ENCODE results near the gene DCP1A. TPM values are rescaled to one million over a fixed set of nuclear protein-coding genes. Genes with fewer than 3 reads are reported as not detected.

The DCP1A gene
- total and polyA plus RNA-seq, 2 experiments from 2014 or later: 19.3 to 32.0 TPM

DNA sequence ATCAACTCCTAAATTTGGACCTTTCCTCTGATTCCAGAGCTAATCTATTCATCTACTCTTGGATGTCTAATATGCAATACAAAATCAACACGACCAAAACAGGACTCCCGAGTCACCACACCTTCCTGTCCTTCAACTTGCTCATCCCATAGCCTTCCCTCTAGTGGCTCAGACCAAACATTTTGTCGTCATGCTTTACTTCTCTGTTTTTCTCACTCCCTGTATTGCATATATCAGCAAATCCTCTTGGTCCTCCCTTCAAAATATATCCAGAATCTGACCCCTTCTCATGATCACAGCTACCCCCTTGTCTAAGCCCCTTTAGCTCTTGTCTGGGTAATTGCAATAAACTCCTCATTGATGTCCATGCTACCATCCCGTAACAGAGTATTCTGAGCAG, 30.5 kb upstream of the DCP1A start:
- H3K9me3 Mint-ChIP-seq: no peaks in the 10 kb centered on the region

DNA sequence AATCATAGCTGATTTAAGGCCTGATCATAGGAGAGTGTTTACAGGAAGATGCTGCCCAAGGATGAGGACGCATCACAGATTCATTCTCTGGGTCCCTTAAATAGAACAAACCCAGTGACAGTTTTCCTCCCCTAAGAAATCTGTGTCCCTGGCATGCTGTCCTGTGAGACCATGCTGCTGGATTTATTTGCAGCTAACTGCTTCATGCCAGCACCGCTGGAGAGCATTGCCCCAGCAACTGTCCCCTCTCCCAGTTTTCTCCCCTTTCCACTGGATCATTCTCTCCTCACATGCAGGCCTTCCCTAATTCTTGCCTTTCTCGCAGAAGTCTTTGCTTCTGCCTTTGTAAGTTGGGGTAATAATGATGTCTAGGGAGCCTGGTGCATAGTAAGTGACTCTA, 29.3 kb upstream of the DCP1A start:
- Mint-ChIP-seq H3K9me3 (peaks cover 4% of the 10 kb centered on the region; the same call in 2 of the 3 replicates), H3K4me1 (no peaks in the 10 kb centered on the region), H3K27ac (no peak overlapping the region), H3K4me3 (no peak overlapping the region), H3K27me3 (ENCODE audit: insufficient read depth, low read depth, poor library complexity) (no peaks in the 10 kb centered on the region), H3K36me3 (ENCODE audit: low read depth) (no peaks in the 10 kb centered on the region)
- TF ChIP-seq, protein P1, sequence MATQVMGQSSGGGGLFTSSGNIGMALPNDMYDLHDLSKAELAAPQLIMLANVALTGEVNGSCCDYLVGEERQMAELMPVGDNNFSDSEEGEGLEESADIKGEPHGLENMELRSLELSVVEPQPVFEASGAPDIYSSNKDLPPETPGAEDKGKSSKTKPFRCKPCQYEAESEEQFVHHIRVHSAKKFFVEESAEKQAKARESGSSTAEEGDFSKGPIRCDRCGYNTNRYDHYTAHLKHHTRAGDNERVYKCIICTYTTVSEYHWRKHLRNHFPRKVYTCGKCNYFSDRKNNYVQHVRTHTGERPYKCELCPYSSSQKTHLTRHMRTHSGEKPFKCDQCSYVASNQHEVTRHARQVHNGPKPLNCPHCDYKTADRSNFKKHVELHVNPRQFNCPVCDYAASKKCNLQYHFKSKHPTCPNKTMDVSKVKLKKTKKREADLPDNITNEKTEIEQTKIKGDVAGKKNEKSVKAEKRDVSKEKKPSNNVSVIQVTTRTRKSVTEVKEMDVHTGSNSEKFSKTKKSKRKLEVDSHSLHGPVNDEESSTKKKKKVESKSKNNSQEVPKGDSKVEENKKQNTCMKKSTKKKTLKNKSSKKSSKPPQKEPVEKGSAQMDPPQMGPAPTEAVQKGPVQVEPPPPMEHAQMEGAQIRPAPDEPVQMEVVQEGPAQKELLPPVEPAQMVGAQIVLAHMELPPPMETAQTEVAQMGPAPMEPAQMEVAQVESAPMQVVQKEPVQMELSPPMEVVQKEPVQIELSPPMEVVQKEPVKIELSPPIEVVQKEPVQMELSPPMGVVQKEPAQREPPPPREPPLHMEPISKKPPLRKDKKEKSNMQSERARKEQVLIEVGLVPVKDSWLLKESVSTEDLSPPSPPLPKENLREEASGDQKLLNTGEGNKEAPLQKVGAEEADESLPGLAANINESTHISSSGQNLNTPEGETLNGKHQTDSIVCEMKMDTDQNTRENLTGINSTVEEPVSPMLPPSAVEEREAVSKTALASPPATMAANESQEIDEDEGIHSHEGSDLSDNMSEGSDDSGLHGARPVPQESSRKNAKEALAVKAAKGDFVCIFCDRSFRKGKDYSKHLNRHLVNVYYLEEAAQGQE (IDR thresholded peaks at IDR 0.05; ENCODE audit: unreplicated experiment): no peak
- TF ChIP-seq, protein P2, sequence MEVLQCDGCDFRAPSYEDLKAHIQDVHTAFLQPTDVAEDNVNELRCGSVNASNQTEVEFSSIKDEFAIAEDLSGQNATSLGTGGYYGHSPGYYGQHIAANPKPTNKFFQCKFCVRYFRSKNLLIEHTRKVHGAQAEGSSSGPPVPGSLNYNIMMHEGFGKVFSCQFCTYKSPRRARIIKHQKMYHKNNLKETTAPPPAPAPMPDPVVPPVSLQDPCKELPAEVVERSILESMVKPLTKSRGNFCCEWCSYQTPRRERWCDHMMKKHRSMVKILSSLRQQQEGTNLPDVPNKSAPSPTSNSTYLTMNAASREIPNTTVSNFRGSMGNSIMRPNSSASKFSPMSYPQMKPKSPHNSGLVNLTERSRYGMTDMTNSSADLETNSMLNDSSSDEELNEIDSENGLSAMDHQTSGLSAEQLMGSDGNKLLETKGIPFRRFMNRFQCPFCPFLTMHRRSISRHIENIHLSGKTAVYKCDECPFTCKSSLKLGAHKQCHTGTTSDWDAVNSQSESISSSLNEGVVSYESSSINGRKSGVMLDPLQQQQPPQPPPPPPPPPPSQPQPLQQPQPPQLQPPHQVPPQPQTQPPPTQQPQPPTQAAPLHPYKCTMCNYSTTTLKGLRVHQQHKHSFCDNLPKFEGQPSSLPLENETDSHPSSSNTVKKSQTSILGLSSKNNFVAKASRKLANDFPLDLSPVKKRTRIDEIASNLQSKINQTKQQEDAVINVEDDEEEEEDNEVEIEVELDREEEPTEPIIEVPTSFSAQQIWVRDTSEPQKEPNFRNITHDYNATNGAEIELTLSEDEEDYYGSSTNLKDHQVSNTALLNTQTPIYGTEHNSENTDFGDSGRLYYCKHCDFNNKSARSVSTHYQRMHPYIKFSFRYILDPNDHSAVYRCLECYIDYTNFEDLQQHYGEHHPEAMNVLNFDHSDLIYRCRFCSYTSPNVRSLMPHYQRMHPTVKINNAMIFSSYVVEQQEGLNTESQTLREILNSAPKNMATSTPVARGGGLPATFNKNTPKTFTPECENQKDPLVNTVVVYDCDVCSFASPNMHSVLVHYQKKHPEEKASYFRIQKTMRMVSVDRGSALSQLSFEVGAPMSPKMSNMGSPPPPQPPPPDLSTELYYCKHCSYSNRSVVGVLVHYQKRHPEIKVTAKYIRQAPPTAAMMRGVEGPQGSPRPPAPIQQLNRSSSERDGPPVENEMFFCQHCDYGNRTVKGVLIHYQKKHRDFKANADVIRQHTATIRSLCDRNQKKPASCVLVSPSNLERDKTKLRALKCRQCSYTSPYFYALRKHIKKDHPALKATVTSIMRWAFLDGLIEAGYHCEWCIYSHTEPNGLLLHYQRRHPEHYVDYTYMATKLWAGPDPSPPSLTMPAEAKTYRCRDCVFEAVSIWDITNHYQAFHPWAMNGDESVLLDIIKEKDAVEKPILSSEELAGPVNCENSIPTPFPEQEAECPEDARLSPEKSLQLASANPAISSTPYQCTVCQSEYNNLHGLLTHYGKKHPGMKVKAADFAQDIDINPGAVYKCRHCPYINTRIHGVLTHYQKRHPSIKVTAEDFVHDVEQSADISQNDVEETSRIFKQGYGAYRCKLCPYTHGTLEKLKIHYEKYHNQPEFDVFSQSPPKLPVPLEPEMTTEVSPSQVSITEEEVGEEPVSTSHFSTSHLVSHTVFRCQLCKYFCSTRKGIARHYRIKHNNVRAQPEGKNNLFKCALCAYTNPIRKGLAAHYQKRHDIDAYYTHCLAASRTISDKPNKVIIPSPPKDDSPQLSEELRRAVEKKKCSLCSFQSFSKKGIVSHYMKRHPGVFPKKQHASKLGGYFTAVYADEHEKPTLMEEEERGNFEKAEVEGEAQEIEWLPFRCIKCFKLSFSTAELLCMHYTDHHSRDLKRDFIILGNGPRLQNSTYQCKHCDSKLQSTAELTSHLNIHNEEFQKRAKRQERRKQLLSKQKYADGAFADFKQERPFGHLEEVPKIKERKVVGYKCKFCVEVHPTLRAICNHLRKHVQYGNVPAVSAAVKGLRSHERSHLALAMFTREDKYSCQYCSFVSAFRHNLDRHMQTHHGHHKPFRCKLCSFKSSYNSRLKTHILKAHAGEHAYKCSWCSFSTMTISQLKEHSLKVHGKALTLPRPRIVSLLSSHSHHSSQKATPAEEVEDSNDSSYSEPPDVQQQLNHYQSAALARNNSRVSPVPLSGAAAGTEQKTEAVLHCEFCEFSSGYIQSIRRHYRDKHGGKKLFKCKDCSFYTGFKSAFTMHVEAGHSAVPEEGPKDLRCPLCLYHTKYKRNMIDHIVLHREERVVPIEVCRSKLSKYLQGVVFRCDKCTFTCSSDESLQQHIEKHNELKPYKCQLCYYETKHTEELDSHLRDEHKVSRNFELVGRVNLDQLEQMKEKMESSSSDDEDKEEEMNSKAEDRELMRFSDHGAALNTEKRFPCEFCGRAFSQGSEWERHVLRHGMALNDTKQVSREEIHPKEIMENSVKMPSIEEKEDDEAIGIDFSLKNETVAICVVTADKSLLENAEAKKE (CRISPR knock-in tag; IDR thresholded peaks at IDR 0.05): no peak
- H3K4me3 ChIP-seq: no peak overlapping the region
- ATAC-seq: no peak
- 0 out of 2 replicates have a peak, but pooled peaks cover 4% of the 10 kb centered on the region for H3F3A ChIP-seq (replicated peaks; ENCODE audit: low read depth)
- peaks cover 4% of the 10 kb centered on the region; the same call in 1 of the 2 replicates for H3K36me3 ChIP-seq (ENCODE audit: insufficient read depth)
- DNase-seq (ENCODE audit: low spot score): no peak
- H3K27me3 ChIP-seq (ENCODE audit: insufficient read depth): no peaks in the 10 kb centered on the region
- H3K4me1 ChIP-seq (ENCODE audit: insufficient read depth): peaks cover 3% of the 10 kb centered on the region; the same call in 1 of the 2 replicates
- H3K4me2 ChIP-seq: no peak overlapping the region
- no peaks in the 10 kb centered on the region for H3K9me2 ChIP-seq (ENCODE audit: insufficient read depth)
- no peaks in the 10 kb centered on the region for H4K20me1 ChIP-seq (replicated peaks; ENCODE audit: insufficient read depth)
- H3K79me2 ChIP-seq (replicated peaks; ENCODE audit: insufficient read depth): no peaks in the 10 kb centered on the region
- H3K27ac ChIP-seq (ENCODE audit: low read depth): no peak overlapping the region
- no peak overlapping the region for H2AFZ ChIP-seq

More for the DNA sequence above, 30.5 kb upstream of the DCP1A start:
- DNase-seq (ENCODE audit: low spot score) (peak; percentile 12), ATAC-seq (no peak)
- H3K4me3 Mint-ChIP-seq: no peak overlapping the region
- Histone ChIP-seq H3K36me3 (ENCODE audit: insufficient read depth) (no peaks in the 10 kb centered on the region), H3F3A (replicated peaks; ENCODE audit: low read depth) (no peaks in the 10 kb centered on the region), H3K4me1 (ENCODE audit: insufficient read depth) (no peaks in the 10 kb centered on the region), H3K9me2 (ENCODE audit: insufficient read depth) (no peaks in the 10 kb centered on the region), H3K27me3 (ENCODE audit: insufficient read depth) (no peaks in the 10 kb centered on the region), H2AFZ (no peak overlapping the region), H3K4me2 (no peak overlapping the region), H4K20me1 (replicated peaks; ENCODE audit: insufficient read depth) (no peaks in the 10 kb centered on the region), H3K4me3 (no peak overlapping the region), H3K27ac (ENCODE audit: low read depth) (no peak overlapping the region), H3K79me2 (replicated peaks; ENCODE audit: insufficient read depth) (no peaks in the 10 kb centered on the region)
- no peak overlapping the region for H3K27ac Mint-ChIP-seq
- TF ChIP-seq, protein P3, sequence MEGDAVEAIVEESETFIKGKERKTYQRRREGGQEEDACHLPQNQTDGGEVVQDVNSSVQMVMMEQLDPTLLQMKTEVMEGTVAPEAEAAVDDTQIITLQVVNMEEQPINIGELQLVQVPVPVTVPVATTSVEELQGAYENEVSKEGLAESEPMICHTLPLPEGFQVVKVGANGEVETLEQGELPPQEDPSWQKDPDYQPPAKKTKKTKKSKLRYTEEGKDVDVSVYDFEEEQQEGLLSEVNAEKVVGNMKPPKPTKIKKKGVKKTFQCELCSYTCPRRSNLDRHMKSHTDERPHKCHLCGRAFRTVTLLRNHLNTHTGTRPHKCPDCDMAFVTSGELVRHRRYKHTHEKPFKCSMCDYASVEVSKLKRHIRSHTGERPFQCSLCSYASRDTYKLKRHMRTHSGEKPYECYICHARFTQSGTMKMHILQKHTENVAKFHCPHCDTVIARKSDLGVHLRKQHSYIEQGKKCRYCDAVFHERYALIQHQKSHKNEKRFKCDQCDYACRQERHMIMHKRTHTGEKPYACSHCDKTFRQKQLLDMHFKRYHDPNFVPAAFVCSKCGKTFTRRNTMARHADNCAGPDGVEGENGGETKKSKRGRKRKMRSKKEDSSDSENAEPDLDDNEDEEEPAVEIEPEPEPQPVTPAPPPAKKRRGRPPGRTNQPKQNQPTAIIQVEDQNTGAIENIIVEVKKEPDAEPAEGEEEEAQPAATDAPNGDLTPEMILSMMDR (conservative IDR thresholded peaks at IDR 0.05; ENCODE audit: low read depth in 2 of 2): peak in 1 of 2 experiments; percentile 22; a peak in 1 of 4 replicates
- no peak for TF ChIP-seq JUNB (IDR thresholded peaks at IDR 0.05; ENCODE audit: unreplicated experiment)
- H3K27me3 Mint-ChIP-seq (ENCODE audit: insufficient read depth, low read depth, poor library complexity): no peaks in the 10 kb centered on the region
- H3K4me1 Mint-ChIP-seq: no peaks in the 10 kb centered on the region
- no peaks in the 10 kb centered on the region for H3K36me3 Mint-ChIP-seq (ENCODE audit: low read depth)

All from GM23338 (cell line).